Stromal cell of bone marrow (primary cell): ENCODE results near the gene KTN1.
A peak's percentile ranks its signal among the peaks of the same experiment; 100 is the strongest.

ENCODE experiments used
- DNase-seq: peaks from one replicate; pipeline ENCODE4 v3.0.0-alpha.2; 2012; ENCODE audit warnings: low read depth

The KTN1 gene

GRCh38 chr14:55610713-55611370 is 30.8 kb downstream of the KTN1 start:
- no peak for DNase-seq

DNA sequence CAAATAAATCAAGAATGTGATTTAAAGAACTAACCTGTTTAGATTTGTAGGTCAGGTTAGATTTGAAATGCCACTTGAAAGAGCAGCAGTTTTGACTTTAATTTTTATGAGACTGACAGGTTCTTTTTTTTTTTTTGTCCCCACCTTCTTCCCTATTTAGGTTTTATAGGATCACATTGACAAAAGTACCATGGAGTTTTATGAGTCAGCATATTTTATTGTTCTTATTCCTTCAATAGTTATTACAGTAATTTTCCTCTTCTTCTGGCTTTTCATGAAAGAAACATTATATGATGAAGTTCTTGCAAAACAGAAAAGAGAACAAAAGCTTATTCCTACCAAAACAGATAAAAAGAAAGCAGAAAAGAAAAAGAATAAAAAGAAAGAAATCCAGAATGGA is 31.9 kb downstream of the KTN1 start:
- no peak for DNase-seq

DNA sequence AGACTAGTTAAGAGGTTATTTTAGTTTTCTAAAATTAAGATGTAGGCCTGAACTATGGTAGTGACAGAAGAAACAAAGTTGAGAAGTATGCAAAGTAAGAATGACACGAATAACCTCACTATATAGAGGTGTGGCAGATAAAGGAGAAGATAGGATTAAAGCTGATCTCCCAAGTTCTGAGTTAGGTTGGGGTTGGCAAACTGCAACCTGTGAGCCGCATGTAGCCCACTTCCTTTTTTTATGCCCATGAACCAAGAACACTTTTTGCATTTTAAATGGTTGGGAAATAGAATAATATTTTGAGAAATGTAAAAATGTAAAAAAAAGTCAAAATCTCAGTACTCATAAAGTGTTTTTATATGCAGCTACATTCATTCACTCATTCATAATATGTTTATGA is 34.3 kb downstream of the KTN1 start:
- no peak for DNase-seq

DNA sequence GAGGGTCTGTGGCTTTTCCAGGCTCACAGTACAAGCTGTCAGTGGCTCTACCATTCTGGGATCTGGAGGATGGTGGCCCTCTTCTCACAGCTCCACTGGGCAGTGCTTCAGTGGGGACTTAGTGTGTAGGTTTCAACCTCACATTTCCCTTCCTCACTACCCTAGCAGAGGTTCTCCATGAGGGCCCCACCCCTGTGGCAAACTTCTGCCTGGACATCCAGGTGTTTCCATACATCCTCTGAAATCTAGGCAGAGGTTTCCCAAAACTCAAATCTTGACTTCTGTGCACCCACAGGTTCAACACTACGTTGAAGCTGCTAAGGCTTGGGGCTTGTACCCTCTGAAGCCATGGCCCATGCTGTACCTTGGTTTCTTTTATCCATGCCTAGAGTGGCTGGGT is 40.3 kb downstream of the KTN1 start:
- DNase-seq = no peak

- DNase-seq = no peak
Observed at GRCh38 chr14:55620981-55621380, 41.0 kb downstream of the KTN1 start.

DNA sequence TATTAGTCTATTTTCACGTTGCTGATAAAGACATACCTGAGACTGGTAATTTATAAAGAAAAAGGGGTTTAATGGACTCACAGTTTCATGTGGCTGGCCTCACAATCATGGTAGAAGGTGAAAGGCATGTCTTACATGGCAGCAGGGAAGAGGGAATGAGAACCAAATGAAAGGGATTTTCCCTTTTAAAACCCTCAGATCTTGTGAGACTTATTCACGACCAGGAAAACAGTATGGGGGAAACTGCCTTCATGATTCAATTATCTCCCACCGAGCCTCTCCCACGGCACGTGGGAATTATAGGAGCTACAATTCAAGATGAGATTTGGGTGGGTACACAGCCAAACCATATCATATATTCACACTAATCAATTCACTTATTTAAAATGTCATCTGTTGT is 41.4 kb downstream of the KTN1 start:
- DNase-seq = no peak

GRCh38 chr14:55624913-55625312 is 44.9 kb downstream of the KTN1 start:
- peak; percentile 36 for DNase-seq

- peak; percentile 33 for DNase-seq
Observed at GRCh38 chr14:55625481-55625880, 45.5 kb downstream of the KTN1 start.

- DNase-seq = no peak
Observed at GRCh38 chr14:55626131-55626530, 46.1 kb downstream of the KTN1 start.

DNA sequence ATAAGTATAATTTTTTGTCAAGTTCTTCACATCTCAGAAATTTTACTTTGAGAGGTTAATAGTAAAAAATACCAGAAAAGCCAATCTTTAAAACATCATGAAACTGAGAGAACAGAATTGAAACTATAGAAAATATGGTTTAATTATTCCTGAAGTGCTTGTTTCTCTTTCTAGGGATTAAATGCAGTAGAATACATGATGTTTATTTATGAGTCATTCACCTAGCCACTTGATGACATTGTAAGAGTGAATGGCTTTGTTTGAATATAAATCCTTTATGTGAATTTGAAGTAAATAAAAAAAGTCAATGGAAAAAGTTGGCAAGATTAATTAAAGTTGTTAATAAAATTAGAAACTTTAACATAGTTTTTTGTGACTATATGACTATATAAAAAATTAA is 48.4 kb downstream of the KTN1 start:
- no peak for DNase-seq

DNA sequence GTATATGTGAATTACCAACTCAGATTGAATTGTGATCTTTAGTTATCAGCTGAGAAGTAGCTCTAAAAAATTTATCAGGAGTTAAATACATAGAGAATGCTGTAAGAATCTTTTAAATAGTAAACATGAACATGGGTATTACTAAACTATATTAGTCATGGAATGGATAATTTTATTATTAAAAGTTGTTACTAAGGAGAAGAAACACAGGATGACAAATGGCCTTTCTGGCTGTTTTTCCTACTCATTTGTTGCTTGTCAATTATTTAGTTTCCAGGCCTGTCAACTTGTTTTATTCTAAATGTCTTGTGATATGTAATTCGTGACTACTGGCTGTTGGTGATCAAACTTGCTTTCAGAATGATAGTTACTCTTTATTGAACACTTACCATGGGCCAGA is 58.7 kb downstream of the KTN1 start:
- DNase-seq = no peak

DNA sequence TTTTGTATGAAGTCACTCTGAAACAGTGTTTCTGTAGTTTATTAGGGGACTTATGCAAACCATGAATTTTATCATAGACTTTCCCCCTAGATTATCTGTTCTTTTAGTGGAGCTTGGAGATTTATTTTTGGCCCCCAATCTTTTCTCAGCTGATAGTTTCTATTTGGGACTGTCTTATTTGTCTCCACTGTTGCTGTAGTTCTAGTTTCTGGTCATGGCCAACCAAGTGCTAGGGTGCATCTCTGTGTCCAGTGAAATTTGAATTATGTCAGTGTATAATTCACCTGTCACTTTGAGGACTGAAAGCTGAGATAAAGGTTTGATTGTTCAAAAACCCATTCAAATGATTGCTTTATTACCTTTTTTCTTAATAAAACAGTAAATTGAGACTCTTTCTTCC is 61.3 kb downstream of the KTN1 start:
- DNase-seq = no peak

GRCh38 chr14:55641954-55642353 is 61.9 kb downstream of the KTN1 start:
- DNase-seq = no peak

DNA sequence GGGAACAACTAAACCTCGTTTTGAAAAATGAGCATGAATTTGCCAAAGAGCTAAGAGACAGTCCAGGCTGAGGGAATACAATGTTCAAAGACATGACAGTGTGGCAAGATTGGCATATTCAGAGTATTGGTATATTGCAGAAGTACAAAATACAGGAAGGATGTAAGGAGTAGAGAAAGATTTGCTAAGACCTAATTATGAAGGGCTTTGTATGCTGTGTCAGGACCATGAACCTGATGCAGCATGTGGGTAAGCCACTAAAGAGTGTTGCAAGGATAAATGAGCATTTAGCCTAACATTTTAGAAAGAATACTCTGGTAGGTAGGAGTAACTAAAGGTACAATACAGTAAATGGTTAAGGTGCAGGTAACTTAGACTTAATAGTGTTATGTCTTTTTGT is 65.1 kb downstream of the KTN1 start:
- no peak for DNase-seq

DNA sequence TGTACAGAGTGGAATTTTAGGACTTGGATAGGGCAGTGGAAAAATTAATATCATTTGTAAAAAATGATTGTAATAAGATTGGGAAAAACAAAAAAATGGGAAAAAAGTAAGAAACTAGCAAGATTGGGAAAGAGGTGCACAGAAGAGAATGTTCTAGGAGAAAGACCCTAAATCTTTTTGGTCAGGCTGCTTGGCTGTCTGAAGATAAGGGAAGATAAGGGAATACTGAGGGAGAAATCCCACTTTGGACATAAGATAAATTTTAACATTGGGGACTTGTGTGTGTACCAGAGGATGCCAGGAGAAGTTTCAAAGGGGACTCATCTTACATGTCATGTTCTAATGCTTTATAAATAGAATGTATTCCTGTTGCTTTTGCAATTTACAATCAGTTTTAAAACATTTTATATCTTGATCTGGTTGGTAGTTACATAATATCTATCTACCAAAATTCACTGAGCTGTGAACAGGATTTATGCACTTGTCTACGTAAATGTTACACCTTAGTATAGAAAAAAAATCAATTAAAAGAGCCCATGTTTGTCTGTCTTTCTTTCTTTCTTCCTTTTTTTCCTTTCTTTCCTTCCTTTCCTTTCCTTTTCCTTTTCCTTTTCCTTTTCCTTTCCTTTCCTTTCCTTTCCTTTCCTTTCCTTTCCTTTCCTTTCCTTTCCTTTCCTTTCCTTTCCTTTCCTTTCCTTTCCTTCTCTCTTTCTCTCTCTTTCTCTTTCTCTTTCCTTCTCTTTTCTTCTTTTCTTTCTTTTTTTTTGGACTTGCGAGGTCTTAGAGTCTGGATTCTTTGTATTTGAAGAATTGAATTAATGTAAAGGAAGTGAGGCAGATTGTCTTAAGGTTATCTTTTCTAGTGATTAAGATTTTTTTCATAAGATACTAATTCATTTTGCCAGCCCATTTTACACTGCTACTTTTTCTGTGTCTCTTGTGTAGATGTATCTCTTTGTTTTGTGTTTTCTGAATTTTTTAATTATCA is 66.1 kb downstream of the KTN1 start:
- no peak for DNase-seq

DNA sequence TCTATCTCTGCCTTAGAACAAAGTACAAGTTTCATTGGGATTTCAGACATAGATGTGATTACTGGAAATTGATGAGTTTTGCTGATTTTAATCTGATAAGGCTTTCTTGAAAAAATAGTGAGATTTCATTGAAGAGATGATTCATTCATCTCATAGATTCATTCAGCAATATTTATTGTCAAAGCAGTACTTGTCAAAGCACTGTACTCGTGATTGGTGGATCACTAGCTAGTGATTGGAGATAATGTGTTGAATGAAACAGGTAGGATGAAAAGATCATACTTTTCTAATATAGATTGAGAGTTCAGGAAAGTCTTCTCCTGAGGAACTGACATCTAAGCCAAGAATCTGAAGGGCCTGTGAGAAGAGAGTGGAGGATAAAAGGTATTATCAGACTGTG is 71.0 kb downstream of the KTN1 start:
- no peak for DNase-seq

DNA sequence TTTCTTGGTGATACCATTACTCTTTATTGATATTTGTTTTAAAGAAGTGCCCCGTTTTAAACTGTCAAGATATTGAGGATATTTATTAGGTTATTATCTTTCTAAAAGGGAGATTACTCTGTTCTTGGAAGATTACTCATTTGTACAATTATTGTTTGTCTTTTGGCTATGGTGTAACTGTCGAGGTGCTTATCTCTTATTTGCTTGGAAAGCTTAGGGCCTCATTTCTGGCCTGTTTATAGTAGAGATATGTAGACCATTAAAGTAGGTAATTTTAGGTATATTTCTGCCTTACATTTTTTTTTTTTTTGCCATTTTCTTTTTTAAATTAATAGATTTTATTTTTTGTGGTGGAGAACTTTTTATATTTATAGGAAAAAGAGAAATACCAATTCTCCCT is 74.2 kb downstream of the KTN1 start:
- DNase-seq = no peak

DNA sequence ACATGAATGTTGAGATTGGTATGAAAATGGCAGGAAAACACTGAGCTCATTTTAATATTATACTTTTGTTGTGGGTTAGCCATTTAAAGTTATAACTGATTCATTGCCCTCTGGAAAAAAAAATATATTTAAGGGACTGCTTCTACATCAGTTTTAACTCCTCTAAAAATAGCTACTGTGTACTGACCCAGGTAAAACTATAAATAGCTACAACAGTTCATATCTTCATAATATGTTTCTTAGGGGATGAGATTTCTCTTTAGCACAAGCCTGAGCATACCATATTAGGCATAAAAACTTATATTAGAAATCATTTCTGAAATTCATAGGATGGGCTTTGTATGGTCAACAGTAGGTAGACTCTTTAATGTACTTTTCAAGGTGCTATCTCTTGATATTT is 81.0 kb downstream of the KTN1 start:
- no peak for DNase-seq

DNA sequence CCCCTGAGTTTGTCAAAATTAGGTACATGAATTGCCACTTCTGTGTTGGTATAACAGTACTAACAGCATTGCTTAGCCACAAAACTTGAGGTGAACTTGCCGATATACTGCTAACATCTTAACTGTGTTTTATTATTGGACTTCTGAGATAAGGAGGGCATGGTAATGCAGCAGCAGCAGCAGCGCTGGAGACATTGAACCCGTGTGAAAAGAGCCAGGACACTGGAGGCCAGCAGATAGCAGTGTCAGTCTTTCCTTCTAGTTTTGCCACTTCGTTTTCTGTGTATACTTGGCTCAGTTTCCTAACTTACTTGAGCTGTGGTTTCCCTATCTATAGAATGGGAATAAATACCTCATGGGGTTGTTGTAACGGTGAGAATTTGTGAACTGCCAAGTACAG is 82.7 kb downstream of the KTN1 start:
- DNase-seq = no peak

DNA sequence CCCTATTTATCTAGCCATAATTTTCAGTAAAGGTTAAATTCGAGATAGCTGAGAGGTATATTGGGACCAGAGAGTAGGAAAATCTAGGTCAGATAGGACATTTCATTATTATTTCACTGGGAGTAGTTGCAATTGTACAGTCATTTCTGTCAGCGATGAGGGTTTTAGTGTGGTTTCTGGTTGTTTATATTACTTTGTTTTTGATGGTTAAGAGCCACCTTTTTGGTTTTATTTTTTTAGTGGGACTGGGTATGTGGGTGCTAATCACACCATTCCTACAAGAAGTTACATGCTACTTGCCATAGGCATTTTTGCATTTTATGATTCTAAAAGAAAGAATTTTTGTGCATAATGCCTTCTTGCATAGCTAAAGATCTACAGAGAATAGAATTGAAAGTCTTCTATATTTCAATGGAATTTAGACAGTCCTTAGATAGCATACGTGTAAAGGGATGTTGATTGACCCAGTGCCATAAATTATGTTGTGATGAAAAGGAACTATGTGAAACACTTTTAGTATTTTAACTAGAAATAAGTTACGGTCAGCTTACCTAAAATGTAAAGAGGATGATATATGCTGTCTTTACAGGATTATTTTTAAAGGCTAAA is 85.2 kb downstream of the KTN1 start:
- no peak for DNase-seq

GRCh38 chr14:55667801-55668200 is 87.8 kb downstream of the KTN1 start:
- no peak for DNase-seq

DNA sequence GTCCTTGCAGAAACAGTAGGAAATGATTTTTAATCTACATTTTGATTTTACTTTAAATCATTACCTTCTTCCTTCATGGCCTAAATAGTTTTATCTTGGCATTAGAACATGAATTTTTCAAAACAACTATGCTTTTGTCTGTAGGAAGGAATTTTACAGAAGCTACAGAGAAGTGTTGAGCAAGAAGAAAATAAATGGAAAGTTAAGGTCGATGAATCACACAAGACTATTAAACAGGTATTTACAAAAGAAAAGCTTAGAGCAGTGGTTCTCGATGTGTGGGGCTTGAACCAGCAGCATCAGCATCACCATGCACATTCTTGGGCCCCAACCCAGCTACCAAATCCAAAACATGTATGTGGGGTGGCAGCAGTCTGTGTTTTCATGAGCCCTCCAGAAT is 91.6 kb downstream of the KTN1 start:
- no peak for DNase-seq

DNA sequence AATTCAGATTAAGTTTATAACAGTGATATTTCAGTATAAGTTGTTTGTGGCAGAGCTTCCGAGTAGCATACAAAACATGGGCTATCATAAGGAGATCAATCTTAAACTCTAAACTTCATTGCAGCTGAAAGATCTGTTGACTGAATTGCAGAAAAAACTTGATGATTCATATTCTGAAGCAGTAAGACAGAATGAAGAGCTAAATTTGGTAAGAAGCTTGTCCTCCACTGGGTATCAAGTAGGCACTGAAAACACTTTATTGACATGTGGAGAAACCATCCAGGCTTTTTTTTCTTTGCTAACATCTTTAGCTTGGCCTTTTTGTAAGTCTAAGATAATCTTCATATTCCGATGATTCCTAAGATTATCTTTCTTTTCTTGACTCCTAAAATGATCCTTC is 93.0 kb downstream of the KTN1 start:
- no peak for DNase-seq
